A673 (cell line): ENCODE measurements around the gene SLC17A7.

Source experiments
- EZH2 ChIP-seq: fragments of 200-600 bp; sonication (generic); IDR thresholded peaks from 2 replicates; pipeline ENCODE4 v1.6.1; 2017; ENCODE audit warnings: borderline replicate concordance, low read depth, mild to moderate bottlenecking, mixed read lengths, antibody characterized with exemption, low read length; ENCODE audit not compliant: poor library complexity, severe bottlenecking
- TF ChIP-seq, protein P1 (sequence below): fragments of 300-800, 200-600 bp; sonication (generic); conservative IDR thresholded peaks from 2 replicates; pipeline ENCODE4 v1.5.1; 2017; ENCODE audit warnings: low read depth, mild to moderate bottlenecking, antibody characterized with exemption, low read length, moderate library complexity, mixed read lengths

DNA sequence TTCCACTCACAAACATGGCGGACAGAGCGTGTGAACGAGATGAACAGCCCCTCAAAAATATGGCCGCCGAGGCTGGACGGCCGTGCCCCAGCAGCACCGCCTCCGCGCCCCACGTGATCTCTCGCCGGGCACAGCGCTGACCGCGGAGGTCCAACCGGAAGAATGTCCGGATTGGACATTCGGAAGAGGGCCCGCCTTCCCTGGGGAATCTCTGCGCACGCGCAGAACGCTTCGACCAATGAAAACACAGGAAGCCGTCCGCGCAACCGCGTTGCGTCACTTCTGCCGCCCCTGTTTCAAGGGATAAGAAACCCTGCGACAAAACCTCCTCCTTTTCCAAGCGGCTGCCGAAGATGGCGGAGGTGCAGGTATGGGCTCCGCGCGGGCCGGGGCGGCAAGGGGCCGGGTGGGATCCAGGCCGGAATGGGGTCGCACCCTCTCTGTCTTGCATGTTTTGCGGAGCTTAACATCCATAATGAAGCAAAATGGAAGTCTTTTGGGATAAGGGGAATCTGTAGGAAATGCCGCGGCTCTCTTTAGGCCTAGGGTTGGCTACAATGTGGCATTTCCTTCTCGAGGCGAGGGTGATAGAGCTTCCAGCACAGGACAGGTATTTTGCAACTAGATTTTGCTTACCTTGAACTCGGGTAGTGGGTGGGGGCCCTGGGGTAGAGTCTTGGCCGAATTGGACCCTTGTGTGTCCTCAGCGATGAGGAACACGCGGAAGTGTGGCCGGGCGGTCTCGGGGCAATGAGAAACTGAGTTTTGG lies 46.1 kb upstream of the SLC17A7 start, which contains the start of gene RPL13A:
- TF ChIP-seq, protein P1, sequence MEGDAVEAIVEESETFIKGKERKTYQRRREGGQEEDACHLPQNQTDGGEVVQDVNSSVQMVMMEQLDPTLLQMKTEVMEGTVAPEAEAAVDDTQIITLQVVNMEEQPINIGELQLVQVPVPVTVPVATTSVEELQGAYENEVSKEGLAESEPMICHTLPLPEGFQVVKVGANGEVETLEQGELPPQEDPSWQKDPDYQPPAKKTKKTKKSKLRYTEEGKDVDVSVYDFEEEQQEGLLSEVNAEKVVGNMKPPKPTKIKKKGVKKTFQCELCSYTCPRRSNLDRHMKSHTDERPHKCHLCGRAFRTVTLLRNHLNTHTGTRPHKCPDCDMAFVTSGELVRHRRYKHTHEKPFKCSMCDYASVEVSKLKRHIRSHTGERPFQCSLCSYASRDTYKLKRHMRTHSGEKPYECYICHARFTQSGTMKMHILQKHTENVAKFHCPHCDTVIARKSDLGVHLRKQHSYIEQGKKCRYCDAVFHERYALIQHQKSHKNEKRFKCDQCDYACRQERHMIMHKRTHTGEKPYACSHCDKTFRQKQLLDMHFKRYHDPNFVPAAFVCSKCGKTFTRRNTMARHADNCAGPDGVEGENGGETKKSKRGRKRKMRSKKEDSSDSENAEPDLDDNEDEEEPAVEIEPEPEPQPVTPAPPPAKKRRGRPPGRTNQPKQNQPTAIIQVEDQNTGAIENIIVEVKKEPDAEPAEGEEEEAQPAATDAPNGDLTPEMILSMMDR, result no peak
- no peak for TF ChIP-seq EZH2
